ENCODE results near the gene TMSB4Y.
A peak's percentile ranks its signal among the peaks of the same experiment; 100 is the strongest.

Gene TMSB4Y

DNA sequence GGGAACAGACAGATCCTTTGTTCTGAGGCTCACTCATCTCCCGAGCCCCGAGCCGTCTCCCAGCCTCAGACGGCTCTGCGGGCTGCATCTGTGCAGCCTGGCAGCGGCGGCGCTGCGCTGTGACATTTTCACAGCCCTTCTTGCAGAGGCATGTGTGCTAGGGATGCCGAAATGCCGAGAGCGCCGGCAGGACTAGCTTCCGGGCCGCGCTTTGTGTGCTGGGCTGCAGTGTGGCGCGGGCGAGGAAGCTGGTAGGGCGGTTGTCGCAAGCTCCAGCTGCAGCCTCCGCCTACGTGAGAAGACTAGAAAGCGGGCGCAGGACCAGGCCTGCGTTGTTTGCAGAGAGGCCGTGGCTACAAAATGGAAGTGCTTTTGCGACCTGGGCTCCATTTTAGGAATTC lies at the start of gene TMSB4Y:
TMSB4Y (plus strand) TSS at position 332 of the 401 bp plus-strand sequence.
- DNase-seq (ENCODE audit: low read depth) = peak; percentile 29

DNA sequence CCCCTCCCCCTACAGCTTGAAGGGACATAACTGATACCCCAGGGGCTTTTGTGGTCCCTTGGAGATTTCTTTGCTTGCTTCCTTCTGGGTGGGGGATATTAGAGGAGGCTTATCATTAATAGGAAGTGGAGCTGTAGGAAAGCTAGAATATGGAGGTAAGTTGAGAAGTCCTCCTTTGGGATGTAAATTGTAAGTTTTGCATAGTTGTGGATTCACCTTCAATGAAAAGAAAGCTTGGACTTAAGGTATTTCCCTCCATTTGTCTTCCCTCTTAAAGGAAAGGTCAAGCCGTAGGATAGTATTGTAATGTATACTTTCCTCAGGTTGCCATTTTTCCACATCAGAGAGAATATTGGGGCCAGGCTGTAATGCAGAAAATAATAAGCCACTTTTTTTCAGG lies 39.5 kb upstream of the TMSB4Y start:
- DNase-seq (ENCODE audit: low read depth) = no peak

DNA sequence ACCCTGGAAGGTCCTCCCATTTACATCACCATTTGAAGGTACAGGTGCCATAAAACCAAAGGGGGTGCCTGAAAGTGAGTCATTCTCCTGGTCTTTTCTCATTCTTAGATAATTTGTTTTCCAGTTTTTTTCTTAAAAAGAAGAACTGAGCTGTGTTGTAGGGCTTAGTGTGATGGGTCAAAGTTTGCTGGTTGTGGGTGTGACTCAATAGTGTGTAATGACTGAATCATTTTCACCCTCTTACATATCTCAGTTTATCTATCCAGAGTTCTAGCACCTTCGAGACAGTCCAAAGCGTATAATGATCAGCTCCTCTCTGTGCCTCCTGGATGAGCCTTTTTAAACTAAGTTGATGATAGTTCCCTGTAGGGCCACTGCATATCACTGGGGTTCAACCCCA lies 32.6 kb upstream of the TMSB4Y start:
- DNase-seq (ENCODE audit: low read depth) = no peak

DNA sequence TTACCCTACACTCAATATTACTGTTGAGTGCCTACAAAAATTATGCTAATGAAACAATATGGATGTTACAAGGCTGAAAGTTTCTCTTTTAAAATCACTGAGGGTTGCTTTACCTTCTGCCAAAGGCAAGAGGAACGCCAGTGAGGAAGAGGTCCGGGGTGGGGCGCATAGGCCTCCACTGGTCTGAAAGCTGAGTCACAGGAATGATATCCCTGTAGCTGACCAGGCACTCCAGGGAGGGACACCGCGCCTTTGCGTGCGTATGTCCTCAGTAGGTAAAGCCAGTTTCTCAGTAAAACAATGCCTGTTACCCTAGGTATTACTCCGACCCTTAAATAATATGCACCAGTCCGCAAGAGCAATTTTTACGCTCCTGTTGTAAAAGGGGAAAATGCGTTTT lies 1.4 kb upstream of the TMSB4Y start:
- no peak for DNase-seq (ENCODE audit: low read depth)

DNA sequence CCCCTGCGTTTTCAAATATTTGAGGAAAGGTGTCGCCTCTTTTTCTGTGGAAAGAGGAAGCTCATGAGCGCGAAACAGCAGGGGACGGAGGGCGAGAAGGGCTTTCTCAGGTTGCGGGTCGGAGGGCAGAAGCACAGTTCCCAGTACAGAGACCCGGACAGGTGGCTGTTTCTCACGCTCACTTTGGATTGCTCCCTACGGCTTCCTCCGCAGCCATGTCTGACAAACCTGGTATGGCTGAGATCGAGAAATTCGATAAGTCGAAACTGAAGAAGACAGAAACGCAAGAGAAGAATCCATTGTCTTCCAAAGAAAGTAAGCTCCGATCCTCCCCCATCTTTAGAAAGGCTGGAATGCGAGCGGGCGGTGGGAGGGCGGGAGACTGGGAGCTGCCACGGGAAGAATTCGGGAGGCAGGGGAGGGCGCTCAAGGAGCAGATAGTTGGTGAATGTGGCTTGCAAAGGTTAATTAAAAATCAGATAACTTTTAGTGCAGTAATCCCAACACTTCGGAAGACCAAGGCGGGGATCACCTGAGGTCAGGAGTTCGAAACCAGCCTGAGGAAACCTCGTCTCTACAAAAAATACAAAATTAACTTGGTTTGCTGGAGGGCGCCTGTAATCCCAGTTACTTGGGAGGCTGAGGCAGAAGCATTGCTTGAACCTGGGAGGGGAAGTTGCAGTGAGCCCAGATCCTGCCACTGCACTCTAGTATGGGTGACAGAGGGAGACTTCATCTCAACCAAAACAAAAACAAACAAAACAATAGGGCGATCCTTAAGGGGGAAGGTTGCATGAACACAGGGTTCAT lies 627 bp downstream of the TMSB4Y start:
- DNase-seq (ENCODE audit: low read depth) = peak; percentile 3

DNA sequence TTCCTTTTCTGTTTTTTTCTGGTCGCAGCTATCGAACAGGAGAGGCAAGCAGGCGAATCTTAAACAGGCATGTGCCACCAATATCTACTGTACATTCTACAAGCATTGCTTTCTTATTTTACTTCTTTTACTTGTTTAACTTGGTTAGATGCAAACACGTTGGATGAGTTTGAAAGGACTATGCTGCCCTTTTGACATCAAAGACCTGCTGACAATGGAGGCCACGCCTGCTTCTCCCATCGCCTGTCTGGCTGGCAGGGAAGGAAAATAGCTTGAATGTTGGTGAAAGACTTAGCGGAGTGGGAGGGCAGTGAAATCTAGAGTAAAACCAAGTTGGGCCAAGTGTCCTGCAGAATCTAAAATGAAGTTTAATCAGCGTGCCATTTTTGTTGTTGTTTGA lies 1.5 kb downstream of the TMSB4Y start:
- DNase-seq (ENCODE audit: low read depth) = no peak

DNA sequence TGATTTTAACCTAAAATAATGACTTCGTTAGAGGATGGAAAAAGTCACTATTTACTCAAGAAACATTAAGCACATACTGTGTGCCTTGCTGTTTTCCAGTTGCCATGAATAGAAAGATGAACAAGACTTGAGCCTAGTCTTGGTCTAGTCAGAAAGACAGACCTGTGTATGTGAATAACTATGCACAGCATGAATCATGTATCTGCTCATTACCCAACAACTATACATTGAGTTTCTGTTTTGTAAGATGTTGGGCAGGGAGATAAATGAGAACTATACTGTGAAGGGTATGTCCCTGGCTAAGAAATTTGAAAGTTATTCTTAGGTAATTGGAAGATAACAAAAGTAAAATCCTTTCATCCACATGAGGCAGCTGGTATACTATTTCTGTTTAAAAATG lies 4.3 kb downstream of the TMSB4Y start:
- no peak for DNase-seq (ENCODE audit: low read depth)

DNA sequence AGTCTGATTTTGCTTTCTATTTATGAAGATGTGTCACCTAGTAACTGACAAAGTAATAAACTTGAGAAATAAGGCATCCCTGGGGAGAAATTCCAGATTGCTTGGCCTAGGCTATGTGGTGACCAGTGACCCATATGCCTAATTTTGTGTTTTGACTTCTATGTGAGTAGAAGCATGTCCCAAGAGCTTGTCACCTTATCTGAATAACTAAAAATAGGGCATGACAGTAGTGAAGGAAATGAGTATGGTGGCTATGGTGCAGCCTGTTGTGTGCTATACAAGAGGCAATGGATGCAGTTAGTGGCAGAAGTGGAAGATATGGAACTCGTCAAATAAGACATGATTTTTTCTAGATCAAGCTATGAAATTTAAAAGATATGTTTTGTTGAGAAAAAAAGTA lies 15.3 kb downstream of the TMSB4Y start:
- DNase-seq (ENCODE audit: low read depth) = no peak

DNA sequence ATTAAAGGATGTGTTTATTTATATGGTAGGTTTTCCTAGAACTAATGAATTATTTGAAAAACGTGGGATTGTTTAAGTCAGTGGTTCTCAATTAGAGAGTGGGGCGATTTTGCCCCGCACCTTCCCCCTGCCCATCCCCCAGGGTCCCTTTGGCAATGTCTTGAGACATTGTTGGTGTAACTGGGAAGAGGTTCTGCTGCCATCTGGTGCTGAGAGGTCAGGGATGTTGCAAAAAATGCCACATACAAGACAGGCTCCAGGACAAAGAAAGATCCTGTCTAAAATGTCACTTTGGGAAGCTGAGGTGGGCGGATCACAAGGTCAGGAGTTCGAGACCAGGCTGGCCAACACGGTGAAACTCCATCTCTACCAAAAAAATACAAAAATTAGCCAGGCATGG lies 25.8 kb downstream of the TMSB4Y start:
- no peak for DNase-seq (ENCODE audit: low read depth)

DNA sequence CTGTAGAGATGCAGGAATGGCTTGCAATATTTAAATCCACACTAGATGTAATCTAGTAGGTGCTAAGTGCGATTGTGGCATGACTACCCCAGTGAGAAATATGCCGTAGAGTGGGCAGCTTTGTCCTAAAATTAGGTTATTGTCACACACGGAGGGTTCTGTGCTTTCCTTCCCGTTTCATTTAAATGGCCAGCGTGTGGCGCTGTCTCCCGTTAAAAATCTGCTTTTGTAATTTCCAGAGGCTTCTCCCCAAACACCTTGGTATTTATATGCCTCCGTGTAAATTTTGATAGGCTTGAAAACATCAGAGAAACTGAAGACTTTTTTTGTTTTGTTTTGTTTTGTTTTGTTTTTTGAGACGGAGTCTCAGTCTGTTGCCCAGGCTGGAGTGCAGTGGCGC lies 34.9 kb downstream of the TMSB4Y start:
- no peak for DNase-seq (ENCODE audit: low read depth)

DNA sequence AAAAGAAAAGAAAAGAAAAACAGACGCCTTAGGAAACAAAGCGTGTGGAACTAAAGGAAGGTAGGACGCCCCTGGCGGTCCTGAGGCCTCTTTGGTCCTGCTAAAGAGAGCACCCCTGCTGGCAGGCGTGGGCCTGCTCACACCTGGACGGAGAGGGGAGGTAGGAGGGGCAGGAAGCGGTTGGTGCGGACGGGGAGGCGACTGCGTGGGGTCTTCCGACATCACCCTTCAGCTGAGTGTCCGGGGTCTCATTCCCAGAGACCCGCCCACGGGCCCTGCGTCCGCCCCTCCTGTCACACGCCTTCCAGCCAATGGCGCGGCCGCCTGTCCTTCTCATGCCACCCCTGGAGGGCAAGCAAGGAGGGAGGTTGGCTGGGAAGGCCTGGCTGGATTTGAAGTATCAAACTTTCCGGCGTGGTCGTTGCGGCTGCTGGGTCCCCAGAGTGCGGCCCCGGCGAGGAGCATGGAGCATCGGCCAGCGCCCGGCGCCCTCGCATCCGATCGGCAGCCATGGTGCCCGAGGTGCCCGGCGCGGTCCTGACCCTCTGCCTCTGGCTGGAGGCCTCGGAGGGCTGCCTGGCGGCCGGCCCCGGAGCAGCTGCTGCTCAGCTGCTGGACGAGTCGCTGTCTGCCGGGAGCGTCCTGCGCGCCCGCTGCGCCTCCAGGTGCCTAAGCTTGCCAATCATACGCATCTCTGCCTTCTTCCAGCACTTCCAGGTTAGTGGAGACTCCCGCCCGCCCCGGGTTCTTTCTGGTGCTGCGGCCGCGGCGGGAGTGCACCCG lies 47.8 kb downstream of the TMSB4Y start:
- DNase-seq (ENCODE audit: low read depth) = no peak

DNA sequence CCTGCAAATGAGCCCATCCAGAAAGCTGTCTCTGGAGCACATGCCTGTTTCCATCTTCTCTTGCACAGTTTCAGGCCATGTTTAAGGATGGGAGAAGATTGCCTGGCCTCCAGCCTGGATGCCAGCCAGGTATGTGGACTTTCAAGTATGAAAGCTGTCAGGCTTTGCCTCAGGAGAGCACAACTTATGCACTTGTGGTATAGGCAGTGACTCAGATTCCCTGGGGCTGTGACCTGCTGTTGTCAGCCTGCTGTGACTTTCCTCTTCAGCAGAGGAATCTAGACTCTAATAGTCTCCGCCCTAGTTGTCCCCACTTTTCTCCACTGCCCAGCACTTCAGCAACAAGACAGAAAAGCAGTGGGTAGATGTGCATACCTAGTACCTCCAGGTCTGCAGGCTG lies 51.0 kb downstream of the TMSB4Y start:
- no peak for DNase-seq (ENCODE audit: low read depth)
